GM21515 (cell line): ENCODE measurements around the gene ALPK3.

ENCODE experiments used
- ATAC-seq: cut with Tn5 transposase; IDR thresholded peaks from one replicate; pipeline ENCODE4 v1.9.1; 2021; ENCODE audit not compliant: unreplicated experiment

Gene ALPK3

GRCh38 chr15:84816694-84817465 lies at the start of gene ALPK3:
Gene ALPK3 (plus strand): TSS chr15:84817356. CDS start chr15:84817453, 97 bp downstream.
- no peak for ATAC-seq

- ATAC-seq: no peak
Measured at GRCh38 chr15:84772031-84772430, 45.1 kb upstream of the ALPK3 start.

- ATAC-seq: no peak
Measured at GRCh38 chr15:84772467-84772866, 44.7 kb upstream of the ALPK3 start.

GRCh38 chr15:84773716-84774115 lies 43.4 kb upstream of the ALPK3 start:
- no peak for ATAC-seq

- ATAC-seq: no peak
Measured at GRCh38 chr15:84775867-84776449, 41.2 kb upstream of the ALPK3 start.

GRCh38 chr15:84778194-84778593 lies 39.0 kb upstream of the ALPK3 start:
- ATAC-seq: no peak

- no peak for ATAC-seq
Measured at GRCh38 chr15:84780492-84780891, 36.7 kb upstream of the ALPK3 start.

GRCh38 chr15:84781495-84781894 lies 35.7 kb upstream of the ALPK3 start:
- no peak for ATAC-seq

- ATAC-seq: no peak
Measured at GRCh38 chr15:84782346-84782745, 34.8 kb upstream of the ALPK3 start.

GRCh38 chr15:84783493-84784251 lies 33.5 kb upstream of the ALPK3 start:
- no peak for ATAC-seq

GRCh38 chr15:84784262-84784661 lies 32.9 kb upstream of the ALPK3 start:
- no peak for ATAC-seq

- no peak for ATAC-seq
Measured at GRCh38 chr15:84785053-84785452, 32.1 kb upstream of the ALPK3 start.

GRCh38 chr15:84788500-84788899 lies 28.7 kb upstream of the ALPK3 start:
- no peak for ATAC-seq

GRCh38 chr15:84789762-84790161 lies 27.4 kb upstream of the ALPK3 start:
- ATAC-seq: no peak

GRCh38 chr15:84790676-84791075 lies 26.5 kb upstream of the ALPK3 start:
- no peak for ATAC-seq

- no peak for ATAC-seq
Measured at GRCh38 chr15:84791763-84792162, 25.4 kb upstream of the ALPK3 start.

- ATAC-seq: no peak
Measured at GRCh38 chr15:84793431-84794161, 23.6 kb upstream of the ALPK3 start.

- no peak for ATAC-seq
Measured at GRCh38 chr15:84794162-84794547, 23.0 kb upstream of the ALPK3 start.

- ATAC-seq: no peak
Measured at GRCh38 chr15:84795186-84795585, 22.0 kb upstream of the ALPK3 start.

- ATAC-seq: no peak
Measured at GRCh38 chr15:84797212-84797611, 19.9 kb upstream of the ALPK3 start.

GRCh38 chr15:84797801-84798200 lies 19.4 kb upstream of the ALPK3 start:
- no peak for ATAC-seq
